MCF 10A (cell line): Measurements from ENCODE around the gene S1PR5. TPM values are rescaled to one million over a fixed set of nuclear protein-coding genes. Genes with fewer than 3 reads are reported as not detected.
"Not testable (repeated sequence)": the region's sequence is repeated elsewhere in the genome, so short reads cannot be mapped to it uniquely, and the experiment has no call there.

Experiments
- BruUV-seq: library from RNA; stranded (reverse); fragments of 400-500 nt; replicated peaks from 2 replicates; lab custom pipeline; 2021; lab: Mats Ljungman, UMichigan
- CTCF ChIA-PET: fragments of 300-600 bp; sonication (Branson Sonifier 250); formaldehyde crosslinking; extraction: SDS; loops from one replicate; lab custom pipeline; 2021; ENCODE audit warnings: antibody characterized with exemption, inconsistent platforms; lab: Yijun Ruan, JAX
- POLR2A ChIA-PET: fragments of 300-600, 350-650 bp; sonication (Branson Sonifier 250); formaldehyde crosslinking; extraction: SDS; loops from one replicate; lab custom pipeline; 2020; ENCODE audit warnings: antibody characterized with exemption, inconsistent platforms; lab: Yijun Ruan, JAX
- DNase-seq: peaks from one replicate; pipeline ENCODE4 v3.0.0-alpha.2; 2018; ENCODE audit not compliant: unreplicated experiment
- H3K27ac Mint-ChIP-seq: one replicate; pipeline ENCODE4 v1.8.0; 2022; ENCODE audit warnings: mild to moderate bottlenecking, low read depth, mixed read lengths; ENCODE audit not compliant: unreplicated experiment
- H3K27me3 Mint-ChIP-seq: one replicate; pipeline ENCODE4 v1.8.0; 2022; ENCODE audit warnings: mixed read lengths; ENCODE audit not compliant: insufficient read depth, unreplicated experiment
- H3K36me3 Mint-ChIP-seq: one replicate; pipeline ENCODE4 v1.8.0; 2022; ENCODE audit warnings: mild to moderate bottlenecking, moderate library complexity, mixed read lengths; ENCODE audit not compliant: insufficient read depth, unreplicated experiment
- H3K4me1 Mint-ChIP-seq: one replicate; pipeline ENCODE4 v1.8.0; 2022; ENCODE audit warnings: mixed read lengths; ENCODE audit not compliant: insufficient read depth, unreplicated experiment
- H3K4me3 Mint-ChIP-seq: one replicate; pipeline ENCODE4 v1.8.0; 2022; ENCODE audit warnings: mild to moderate bottlenecking, moderate library complexity, mixed read lengths; ENCODE audit not compliant: unreplicated experiment
- H3K9me3 Mint-ChIP-seq: one replicate; pipeline ENCODE4 v1.8.0; 2022; ENCODE audit warnings: mixed read lengths; ENCODE audit not compliant: unreplicated experiment
- intact Hi-C: fragments of 100-400 bp; cut with micrococcal nuclease; formaldehyde crosslinking; loops from 2 replicates; pipeline ENCODE4 v1.14.1; 2022
- total RNA-seq: library from RNA; stranded (reverse); gene quantifications from 2 replicates; pipeline ENCODE4 v1.2.3, GENCODE V29; 2022
- TF ChIP-seq, protein P1 (sequence below): fragments of 200-600 bp; IDR thresholded peaks from one replicate; pipeline ENCODE4 v1.8.0; 2022; ENCODE audit warnings: antibody characterized with exemption, mild to moderate bottlenecking; ENCODE audit not compliant: unreplicated experiment

Gene S1PR5
- total RNA-seq, 1 experiment from 2014 or later = not detected

DNA sequence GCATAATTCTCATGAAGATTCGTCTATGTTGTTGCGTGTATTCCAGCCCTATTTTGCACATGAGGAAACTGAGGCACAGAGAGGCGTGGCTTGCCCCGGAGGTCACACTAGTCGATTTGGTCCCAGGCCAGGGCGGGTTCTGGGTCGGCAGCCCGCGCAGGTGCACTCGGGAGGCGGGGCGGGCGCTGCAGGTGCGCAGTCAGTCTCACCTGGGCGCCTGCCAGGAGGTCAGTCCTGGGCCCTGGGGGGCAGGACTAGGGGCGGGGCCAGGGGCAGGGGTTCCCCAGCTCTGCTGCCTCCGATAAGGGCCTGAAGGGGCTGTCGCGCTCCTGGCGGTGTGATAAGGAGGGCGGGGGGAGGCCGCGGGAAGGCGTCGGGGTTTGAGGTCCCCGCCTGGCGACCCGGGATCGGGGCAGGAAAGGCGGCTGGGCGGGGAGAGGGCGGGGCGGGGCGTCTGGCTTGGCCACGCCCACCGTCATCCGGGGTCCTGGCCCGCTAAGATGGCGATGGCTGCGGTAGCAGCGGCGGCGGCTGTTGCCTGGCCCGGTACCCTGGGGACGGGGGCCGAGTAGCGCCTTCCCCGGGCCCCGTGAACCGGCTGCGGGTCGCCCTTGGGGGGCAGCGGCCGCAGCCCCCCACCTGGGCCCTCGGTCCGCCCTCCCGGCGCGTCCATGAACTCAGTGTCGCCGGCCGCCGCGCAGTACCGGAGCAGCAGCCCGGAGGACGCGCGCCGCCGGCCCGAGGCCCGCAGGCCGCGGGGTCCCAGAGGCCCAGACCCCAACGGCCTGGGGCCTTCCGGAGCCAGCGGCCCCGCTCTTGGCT is 26.4 kb upstream of the S1PR5 start, which contains the start of gene ATG4D:
ATG4D (plus strand) TSS at position 485 of the 822 bp plus-strand sequence; CDS start at position 672, 187 bp downstream.
- Mint-ChIP-seq H3K27me3 (peaks cover 11% of the 10 kb centered on the region), H3K9me3 (no peaks in the 10 kb centered on the region), H3K4me3 (peak within 1 kb of the TSS; percentile 80), H3K36me3 (peaks cover 27% of the 10 kb centered on the region), H3K4me1 (peaks cover 6% of the 10 kb centered on the region), H3K27ac (peak within 1 kb of the TSS; percentile 87)
- peak; percentile 83 for DNase-seq
- CTCF ChIA-PET = interaction anchor here (0.5 to 1.6 kb wide), 2 partner anchors 8 to 302 kb away, joined by 3 read pairs; no protein-coding TSS in a partner anchor
- intact Hi-C loops = loop anchor here (5.0 kb wide), 1 partner anchor 61 kb away; no protein-coding TSS in a partner anchor
- BruUV-seq = no TSS peak
- POLR2A ChIA-PET = interaction anchor here (0.6 to 1.6 kb wide), 4 partner anchors 15 to 455 kb away, joined by 3 to 6 read pairs (median 5); partner anchors contain the start of gene KRI1
- TF ChIP-seq, protein P1, sequence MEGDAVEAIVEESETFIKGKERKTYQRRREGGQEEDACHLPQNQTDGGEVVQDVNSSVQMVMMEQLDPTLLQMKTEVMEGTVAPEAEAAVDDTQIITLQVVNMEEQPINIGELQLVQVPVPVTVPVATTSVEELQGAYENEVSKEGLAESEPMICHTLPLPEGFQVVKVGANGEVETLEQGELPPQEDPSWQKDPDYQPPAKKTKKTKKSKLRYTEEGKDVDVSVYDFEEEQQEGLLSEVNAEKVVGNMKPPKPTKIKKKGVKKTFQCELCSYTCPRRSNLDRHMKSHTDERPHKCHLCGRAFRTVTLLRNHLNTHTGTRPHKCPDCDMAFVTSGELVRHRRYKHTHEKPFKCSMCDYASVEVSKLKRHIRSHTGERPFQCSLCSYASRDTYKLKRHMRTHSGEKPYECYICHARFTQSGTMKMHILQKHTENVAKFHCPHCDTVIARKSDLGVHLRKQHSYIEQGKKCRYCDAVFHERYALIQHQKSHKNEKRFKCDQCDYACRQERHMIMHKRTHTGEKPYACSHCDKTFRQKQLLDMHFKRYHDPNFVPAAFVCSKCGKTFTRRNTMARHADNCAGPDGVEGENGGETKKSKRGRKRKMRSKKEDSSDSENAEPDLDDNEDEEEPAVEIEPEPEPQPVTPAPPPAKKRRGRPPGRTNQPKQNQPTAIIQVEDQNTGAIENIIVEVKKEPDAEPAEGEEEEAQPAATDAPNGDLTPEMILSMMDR = no peak

DNA sequence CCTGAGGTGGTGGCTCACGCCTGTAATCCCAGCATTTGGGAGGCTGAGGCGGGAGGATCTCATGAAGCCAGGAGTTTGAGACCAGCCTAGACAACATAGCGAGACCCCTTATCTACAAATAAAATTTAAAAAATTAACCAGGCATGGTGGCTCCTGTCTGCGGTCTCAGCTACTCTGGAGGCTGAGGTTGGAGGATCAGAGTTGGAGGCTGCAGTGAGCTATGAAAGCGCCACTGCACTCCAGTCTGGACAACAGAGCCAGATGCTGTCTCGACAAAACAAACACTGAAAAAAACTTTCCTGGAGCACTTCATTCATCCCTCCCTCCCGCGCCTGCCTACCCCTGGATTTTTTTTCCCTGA is 25.8 kb upstream of the S1PR5 start:
- no peaks in the 10 kb centered on the region for H3K9me3 Mint-ChIP-seq
- CTCF ChIA-PET = interaction anchor here (0.5 to 2.3 kb wide), 7 partner anchors 8 to 1445 kb away, joined by 3 to 8 read pairs (median 3); partner anchors contain the start of gene CDKN2D
- H3K36me3 Mint-ChIP-seq = peaks cover 22% of the 10 kb centered on the region

DNA sequence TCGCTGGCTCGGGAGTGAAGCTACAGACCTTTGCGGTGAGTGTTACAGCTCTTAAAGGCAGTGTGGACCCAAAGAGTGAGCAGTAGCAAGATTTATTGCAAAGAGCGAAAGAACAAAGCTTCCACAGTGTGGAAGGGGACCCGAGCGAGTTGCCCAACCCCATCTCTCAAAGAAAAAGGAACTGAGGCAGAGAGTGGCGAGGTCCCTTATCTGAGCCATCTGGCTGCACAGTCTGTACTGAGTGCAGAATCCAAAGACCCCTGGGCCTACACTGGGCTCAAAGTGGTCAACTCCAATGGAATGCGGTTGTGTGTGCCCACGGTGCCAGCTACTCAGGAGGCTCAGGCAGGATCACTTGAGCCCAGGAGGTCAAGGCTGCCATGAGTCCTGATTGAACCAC is 21.8 kb upstream of the S1PR5 start:
- DNase-seq, intact Hi-C loops, H3K9me3 Mint-ChIP-seq, BruUV-seq, H3K36me3 Mint-ChIP-seq, H3K4me1 Mint-ChIP-seq, POLR2A ChIA-PET, H3K27ac Mint-ChIP-seq, H3K4me3 Mint-ChIP-seq: not testable (repeated sequence)
- H3K27me3 Mint-ChIP-seq = peaks cover 11% of the 10 kb centered on the region
- CTCF ChIA-PET = interaction anchor here (0.7 to 0.8 kb wide), 2 partner anchors 48 to 440 kb away, joined by 3 read pairs; no protein-coding TSS in a partner anchor

More for the DNA sequence above, 25.8 kb upstream of the S1PR5 start:
- POLR2A ChIA-PET = interaction anchor here (0.6 to 1.6 kb wide), 5 partner anchors 16 to 455 kb away, joined by 3 to 6 read pairs (median 4); partner anchors contain the start of gene KRI1
- no TSS peak for BruUV-seq
- Mint-ChIP-seq H3K4me3 (peak overlapping the region; percentile 80), H3K4me1 (peaks cover 6% of the 10 kb centered on the region), H3K27me3 (peaks cover 11% of the 10 kb centered on the region), H3K27ac (no peak overlapping the region)
- intact Hi-C loops = loop anchor here (5.0 kb wide), 1 partner anchor 61 kb away; no protein-coding TSS in a partner anchor
- TF ChIP-seq, protein P1 = no peak
- no peak for DNase-seq

DNA sequence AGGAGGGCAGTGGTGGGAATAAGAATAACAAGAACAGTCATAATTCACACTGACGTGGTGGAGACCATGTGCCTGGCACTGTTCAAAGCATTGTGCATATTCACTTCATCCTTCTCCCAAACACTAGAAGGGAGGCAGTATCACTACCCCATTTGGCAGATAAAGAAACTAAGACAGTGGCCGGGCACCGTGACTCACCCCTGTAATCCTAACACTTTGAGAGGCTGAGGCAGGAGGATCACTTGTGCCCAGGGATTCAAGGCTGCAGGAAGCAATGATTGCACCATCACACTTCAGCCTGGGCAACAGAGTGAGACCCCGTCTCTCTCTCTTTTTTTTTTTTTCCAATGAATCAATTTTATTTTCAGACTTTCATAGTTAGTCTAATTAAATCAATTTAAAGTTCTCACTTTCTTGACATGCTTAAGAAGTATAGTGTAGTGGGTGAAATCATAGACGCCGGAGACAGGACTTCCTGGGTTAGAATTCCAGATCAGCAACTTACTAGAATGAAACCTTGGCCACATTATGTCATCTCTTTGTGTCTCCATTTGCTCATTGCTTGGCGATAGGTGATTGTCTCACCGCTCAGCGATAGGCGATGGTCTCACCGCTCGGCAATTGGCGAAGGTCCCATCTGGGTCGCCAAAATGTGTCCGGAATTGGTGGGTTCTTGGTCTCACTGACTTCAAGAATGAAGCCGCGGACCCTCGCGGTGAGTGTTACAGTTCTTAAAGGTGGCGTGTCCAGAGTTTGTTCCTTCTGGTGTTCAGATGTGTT is 21.1 kb upstream of the S1PR5 start:
- H3K4me1 Mint-ChIP-seq = peaks cover 5% of the 10 kb centered on the region
- no peak for DNase-seq
- no peaks in the 10 kb centered on the region for H3K9me3 Mint-ChIP-seq
- CTCF ChIA-PET = interaction anchor here (0.7 to 0.9 kb wide), 3 partner anchors 47 to 135 kb away, joined by 3 to 4 read pairs (median 3); no protein-coding TSS in a partner anchor
- TF ChIP-seq, protein P1 = no peak
- BruUV-seq = no TSS peak
- H3K4me3 Mint-ChIP-seq = no peak overlapping the region
- POLR2A ChIA-PET = no interaction called here
- H3K36me3 Mint-ChIP-seq = no peaks in the 10 kb centered on the region
- intact Hi-C loops = no loop called here
- H3K27ac Mint-ChIP-seq = no peak overlapping the region
- peaks cover 11% of the 10 kb centered on the region for H3K27me3 Mint-ChIP-seq
